Vagina (tissue), 2 donors: ENCODE results near the gene CCDC183. TPM values are rescaled to one million over a fixed set of nuclear protein-coding genes. Genes with fewer than 3 reads are reported as not detected.

Experiments used
- DNase-seq, 2 donors: peaks; one replicate each; pipeline ENCODE4 v3.0.0-alpha.2; 2017; ENCODE audit errors: extremely low spot score in 2 of 2
- H3K27ac ChIP-seq: fragments of 200-600 bp; sonication (generic); one replicate; pipeline ENCODE4 v1.5.1; 2019
- H3K27me3 ChIP-seq: fragments of 200-600 bp; sonication (generic); one replicate; pipeline ENCODE4 v1.5.1; 2019
- H3K36me3 ChIP-seq, 2 donors: fragments of 200-600 bp; sonication (generic); one replicate each; pipeline ENCODE4 v1.5.1; 2017 to 2019
- H3K4me1 ChIP-seq: fragments of 200-600 bp; sonication (generic); one replicate; pipeline ENCODE4 v1.5.1; 2019
- H3K4me3 ChIP-seq, 2 donors: fragments of 200-600 bp; sonication (generic); 1 replicate in 1 of 2; 2 replicates in 1 of 2; pipeline ENCODE4 v1.5.1; 2016 to 2019
- H3K9me3 ChIP-seq: fragments of 200-600 bp; sonication (generic); one replicate; pipeline ENCODE4 v1.5.1; 2019
- CTCF ChIP-seq, 3 experiments: fragments of 450-650 bp in 2 of 3; fragments of 200-600 bp in 1 of 3; sonication (generic) in 1 of 3; IDR thresholded peaks; one replicate each; pipeline ENCODE4 v1.5.1; 2017 to 2019; ENCODE audit warnings: antibody characterized with exemption in 3 of 3, mild to moderate bottlenecking in 2 of 3, moderate library complexity in 2 of 3
- POLR2A ChIP-seq, 2 donors: fragments of 450-650 bp; IDR thresholded peaks; one replicate each; pipeline ENCODE4 v1.6.1; 2017; ENCODE audit warnings: antibody characterized with exemption in 2 of 2, mild to moderate bottlenecking in 2 of 2, moderate library complexity in 2 of 2
- POLR2AphosphoS5 ChIP-seq, 2 donors: sonication (generic); formaldehyde crosslinking; IDR thresholded peaks; one replicate each; pipeline ENCODE4 v1.9.0; 2017; ENCODE audit warnings: antibody characterized with exemption in 2 of 2, mild to moderate bottlenecking in 2 of 2, low read depth in 1 of 2; ENCODE audit not compliant: insufficient read depth in 1 of 2
- intact Hi-C: fragments of 100-400 bp; cut with DNase I; formaldehyde crosslinking; loops from one replicate; pipeline ENCODE4 v1.15.1; 2023
- total RNA-seq: library from RNA; depleted of rRNA; stranded (reverse); fragments of >200 nt; gene quantifications from one replicate; pipeline ENCODE4 v1.2.3, GENCODE V29; 2016

The CCDC183 gene
- total RNA-seq, 1 donor from 2014 or later, result not detected

DNA sequence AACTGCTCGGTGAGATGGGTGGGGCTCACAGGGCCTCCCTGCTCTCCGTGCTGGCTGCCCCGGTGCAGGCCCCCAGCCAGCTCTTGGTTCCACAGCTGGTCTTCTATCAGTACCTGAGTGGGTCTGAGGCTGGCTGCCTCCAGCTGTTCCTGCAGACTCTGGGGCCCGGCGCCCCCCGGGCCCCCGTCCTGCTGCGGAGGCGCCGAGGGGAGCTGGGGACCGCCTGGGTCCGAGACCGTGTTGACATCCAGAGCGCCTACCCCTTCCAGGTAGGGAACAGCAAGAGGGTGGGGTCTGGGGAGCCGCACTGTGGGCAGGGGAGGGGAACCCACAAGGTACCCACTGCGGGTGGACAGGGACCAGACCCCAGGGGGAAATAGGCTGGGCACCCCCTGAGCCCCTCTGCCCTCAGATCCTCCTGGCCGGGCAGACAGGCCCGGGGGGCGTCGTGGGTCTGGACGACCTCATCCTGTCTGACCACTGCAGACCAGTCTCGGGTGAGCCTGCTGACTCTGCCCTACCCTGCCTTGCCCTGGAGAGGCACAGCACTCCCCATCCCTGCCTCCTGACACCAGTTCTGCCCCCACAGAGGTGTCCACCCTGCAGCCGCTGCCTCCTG is 58.8 kb downstream of the CCDC183 start:
- Histone ChIP-seq H3K27me3 (no peaks in the 10 kb centered on the region), H3K4me3 (no peak overlapping the region), H3K36me3 (no peaks in the 10 kb centered on the region), H3K27ac (no peak overlapping the region), H3K4me1 (peaks cover 28% of the 10 kb centered on the region), H3K9me3 (no peaks in the 10 kb centered on the region)
- no peak for DNase-seq
- TF ChIP-seq POLR2A (IDR thresholded peaks at IDR 0.05) (no peak), CTCF (IDR thresholded peaks at IDR 0.05) (no peak), POLR2AphosphoS5 (IDR thresholded peaks at IDR 0.05; ENCODE audit: insufficient read depth in 1 of 2, low read depth in 1 of 2) (no peak)
- intact Hi-C loops, result loop anchor here (2.0 kb wide), 1 partner anchor 34 kb away; no protein-coding TSS in a partner anchor

DNA sequence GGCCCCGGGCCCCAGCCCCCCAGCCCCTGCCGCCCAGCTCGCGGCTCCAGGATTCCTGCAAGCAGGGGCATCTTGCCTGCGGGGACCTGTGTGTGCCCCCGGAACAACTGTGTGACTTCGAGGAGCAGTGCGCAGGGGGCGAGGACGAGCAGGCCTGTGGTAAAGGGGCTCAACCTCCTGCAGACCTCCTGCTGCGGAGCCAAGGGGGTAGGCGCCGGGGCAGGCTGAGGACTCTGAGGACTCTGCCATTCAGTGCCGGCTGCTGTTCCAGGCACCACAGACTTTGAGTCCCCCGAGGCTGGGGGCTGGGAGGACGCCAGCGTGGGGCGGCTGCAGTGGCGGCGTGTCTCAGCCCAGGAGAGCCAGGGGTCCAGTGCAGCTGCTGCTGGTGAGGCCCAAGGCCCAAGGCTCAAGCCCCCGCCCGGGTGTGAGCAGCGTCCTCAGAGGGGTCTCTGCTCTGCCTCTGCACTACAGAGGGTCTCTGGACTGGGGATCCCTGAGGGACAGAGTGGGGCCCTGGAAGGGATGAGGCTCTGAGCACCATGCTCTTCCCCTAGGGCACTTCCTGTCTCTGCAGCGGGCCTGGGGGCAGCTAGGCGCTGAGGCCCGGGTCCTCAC is 59.4 kb downstream of the CCDC183 start:
- no peak for DNase-seq
- TF ChIP-seq POLR2AphosphoS5 (IDR thresholded peaks at IDR 0.05; ENCODE audit: insufficient read depth in 1 of 2, low read depth in 1 of 2) (no peak), CTCF (IDR thresholded peaks at IDR 0.05) (no peak), POLR2A (IDR thresholded peaks at IDR 0.05) (no peak)
- intact Hi-C loops, result loop anchor here (2.0 kb wide), 1 partner anchor 35 kb away; no protein-coding TSS in a partner anchor
- peaks cover 22% of the 10 kb centered on the region for H3K4me1 ChIP-seq
- peaks cover 0 to 3% of the 10 kb centered on the region in 2 donors for H3K36me3 ChIP-seq
- no peak overlapping the region for H3K4me3 ChIP-seq
- no peaks in the 10 kb centered on the region for H3K9me3 ChIP-seq
- H3K27me3 ChIP-seq, result no peaks in the 10 kb centered on the region
- H3K27ac ChIP-seq, result no peak overlapping the region

DNA sequence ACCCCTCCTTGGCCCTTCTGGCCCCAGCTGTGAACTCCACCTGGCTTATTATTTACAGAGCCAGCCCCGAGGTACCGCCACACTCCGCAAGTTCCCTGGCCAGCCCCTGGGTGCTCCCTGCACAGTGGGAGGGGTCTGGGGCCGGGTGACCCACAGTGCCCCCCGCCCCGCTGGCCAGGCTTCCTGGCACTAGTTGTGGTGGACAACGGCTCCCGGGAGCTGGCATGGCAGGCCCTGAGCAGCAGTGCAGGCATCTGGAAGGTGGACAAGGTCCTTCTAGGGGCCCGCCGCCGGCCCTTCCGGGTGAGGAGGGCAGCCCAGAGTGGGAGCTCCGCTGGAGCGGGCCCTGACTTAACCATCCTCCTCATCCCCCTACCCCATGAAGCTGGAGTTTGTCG is 59.9 kb downstream of the CCDC183 start:
- peaks cover 18% of the 10 kb centered on the region for H3K4me1 ChIP-seq
- intact Hi-C loops, result no loop called here
- TF ChIP-seq POLR2A (IDR thresholded peaks at IDR 0.05) (no peak), CTCF (IDR thresholded peaks at IDR 0.05) (no peak), POLR2AphosphoS5 (IDR thresholded peaks at IDR 0.05; ENCODE audit: insufficient read depth in 1 of 2, low read depth in 1 of 2) (no peak)
- no peak overlapping the region for H3K4me3 ChIP-seq
- H3K27ac ChIP-seq, result no peak overlapping the region
- no peak for DNase-seq
- H3K9me3 ChIP-seq, result no peaks in the 10 kb centered on the region
- peaks cover 0 to 8% of the 10 kb centered on the region in 2 donors for H3K36me3 ChIP-seq
- no peaks in the 10 kb centered on the region for H3K27me3 ChIP-seq

GRCh38 chr9:136856541-136857141 is 60.5 kb downstream of the CCDC183 start:
- DNase-seq, result no peak
- H3K36me3 ChIP-seq, result peaks cover 0 to 14% of the 10 kb centered on the region in 2 donors
- H3K4me3 ChIP-seq, result no peak overlapping the region
- peaks cover 18% of the 10 kb centered on the region for H3K4me1 ChIP-seq
- H3K27ac ChIP-seq, result no peak overlapping the region
- TF ChIP-seq POLR2A (IDR thresholded peaks at IDR 0.05) (no peak), POLR2AphosphoS5 (IDR thresholded peaks at IDR 0.05; ENCODE audit: insufficient read depth in 1 of 2, low read depth in 1 of 2) (no peak), CTCF (IDR thresholded peaks at IDR 0.05) (no peak)
- intact Hi-C loops, result no loop called here
- H3K27me3 ChIP-seq, result no peaks in the 10 kb centered on the region
- H3K9me3 ChIP-seq, result no peaks in the 10 kb centered on the region

GRCh38 chr9:136857166-136857565 is 61.0 kb downstream of the CCDC183 start:
- TF ChIP-seq POLR2AphosphoS5 (IDR thresholded peaks at IDR 0.05; ENCODE audit: insufficient read depth in 1 of 2, low read depth in 1 of 2) (no peak), POLR2A (IDR thresholded peaks at IDR 0.05) (no peak), CTCF (IDR thresholded peaks at IDR 0.05) (no peak)
- no peak for DNase-seq
- Histone ChIP-seq H3K27ac (no peak overlapping the region), H3K4me3 (no peak overlapping the region), H3K27me3 (no peaks in the 10 kb centered on the region), H3K4me1 (peaks cover 18% of the 10 kb centered on the region), H3K9me3 (no peaks in the 10 kb centered on the region), H3K36me3 (peaks cover 0 to 19% of the 10 kb centered on the region in 2 donors)
- intact Hi-C loops, result no loop called here
